Stimulated activated CD4-positive, alpha-beta T cell treated with anti-CD3 and anti-CD28 coated beads, Interleukin-4, amount 100 ng/mL, for 48 hours (primary cell): Measurements from ENCODE around the gene DACH1.

Experiments
- DNase-seq, 2 donors: peaks; one replicate each; pipeline ENCODE4 v3.0.0-alpha.2; 2020; ENCODE audit warnings: low read depth in 2 of 2

DACH1 gene

GRCh38 chr13:71489041-71489440, 378.0 kb downstream of the DACH1 start:
- no peak for DNase-seq

GRCh38 chr13:71488201-71488600, 378.8 kb downstream of the DACH1 start:
- DNase-seq: no peak

GRCh38 chr13:71485913-71486312, 381.1 kb downstream of the DACH1 start:
- no peak for DNase-seq

GRCh38 chr13:71483733-71484132, 383.3 kb downstream of the DACH1 start:
- DNase-seq: no peak

GRCh38 chr13:71481501-71481900, 385.5 kb downstream of the DACH1 start:
- DNase-seq: no peak

GRCh38 chr13:71481046-71481445, 386.0 kb downstream of the DACH1 start:
- DNase-seq: no peak

GRCh38 chr13:71477735-71478134, 389.3 kb downstream of the DACH1 start:
- no peak for DNase-seq

GRCh38 chr13:71474936-71475335, 392.1 kb downstream of the DACH1 start:
- DNase-seq: no peak

GRCh38 chr13:71469626-71470025, 397.4 kb downstream of the DACH1 start:
- no peak for DNase-seq

GRCh38 chr13:71464686-71465085, 402.3 kb downstream of the DACH1 start:
- no peak for DNase-seq

- DNase-seq: no peak
Measured at GRCh38 chr13:71461892-71462291, 405.1 kb downstream of the DACH1 start.

GRCh38 chr13:71460211-71460610, 406.8 kb downstream of the DACH1 start:
- DNase-seq: no peak

GRCh38 chr13:71459708-71460107, 407.3 kb downstream of the DACH1 start:
- no peak for DNase-seq

GRCh38 chr13:71457645-71458044, 409.4 kb downstream of the DACH1 start:
- no peak for DNase-seq

GRCh38 chr13:71456136-71456535, 410.9 kb downstream of the DACH1 start:
- no peak for DNase-seq

- no peak for DNase-seq
Measured at GRCh38 chr13:71454509-71454908, 412.5 kb downstream of the DACH1 start.

- DNase-seq: no peak
Measured at GRCh38 chr13:71448080-71448630, 418.8 kb downstream of the DACH1 start.

GRCh38 chr13:71437704-71438103, 429.3 kb downstream of the DACH1 start:
- DNase-seq: no peak

GRCh38 chr13:71430681-71431080, 436.3 kb downstream of the DACH1 start:
- no peak for DNase-seq

GRCh38 chr13:71417205-71417604, 449.8 kb downstream of the DACH1 start:
- no peak for DNase-seq

- DNase-seq: no peak
Measured at GRCh38 chr13:71412231-71412630, 454.8 kb downstream of the DACH1 start.

GRCh38 chr13:71408416-71408815, 458.6 kb downstream of the DACH1 start:
- DNase-seq: no peak

- DNase-seq: no peak
Measured at GRCh38 chr13:71399631-71400215, 467.3 kb downstream of the DACH1 start.

GRCh38 chr13:71396149-71396548, 470.9 kb downstream of the DACH1 start:
- DNase-seq: no peak
